ENCODE data around the gene DCXR. TPM values are rescaled to one million over a fixed set of nuclear protein-coding genes. Genes with fewer than 3 reads are reported as not detected.
"Not testable (repeated sequence)": the region's sequence is repeated elsewhere in the genome, so short reads cannot be mapped to it uniquely, and the experiment has no call there.

The DCXR gene
- total RNA-seq, 1 donor from 2014 or later = 19.4 TPM

- DNase-seq (ENCODE audit: low read depth) = no peak
Measured at GRCh38 chr17:82039695-82040299, 2.3 kb upstream of the DCXR start.

GRCh38 chr17:82038796-82039409 is 1.4 kb upstream of the DCXR start:
- DNase-seq (ENCODE audit: low read depth) = not testable (repeated sequence)

- DNase-seq (ENCODE audit: low read depth) = no peak
Measured at GRCh38 chr17:82037889-82038195, 345 bp upstream of the DCXR start.

GRCh38 chr17:82036634-82037091 is 834 bp downstream of the DCXR start:
- no peak for DNase-seq (ENCODE audit: low read depth)

GRCh38 chr17:82035956-82036633 is 1.4 kb downstream of the DCXR start:
- DNase-seq (ENCODE audit: low read depth) = no peak

- no peak for DNase-seq (ENCODE audit: low read depth)
Measured at GRCh38 chr17:82035488-82035887, 2.0 kb downstream of the DCXR start.

- no peak for DNase-seq (ENCODE audit: low read depth)
Measured at GRCh38 chr17:82034371-82035011, 3.0 kb downstream of the DCXR start.

GRCh38 chr17:82033359-82034085 is 4.0 kb downstream of the DCXR start:
- no peak for DNase-seq (ENCODE audit: low read depth)

- no peak for DNase-seq (ENCODE audit: low read depth)
Measured at GRCh38 chr17:82031885-82032627, 5.4 kb downstream of the DCXR start.

- DNase-seq (ENCODE audit: low read depth) = no peak
Measured at GRCh38 chr17:82031303-82031884, 6.1 kb downstream of the DCXR start, which contains the start of gene RAC3. TSS of gene RAC3 (plus strand) at chr17:82031678. CDS start at chr17:82031762, 84 bp downstream.

- DNase-seq (ENCODE audit: low read depth) = peak; percentile 57
Measured at GRCh38 chr17:82030470-82031302, 6.8 kb downstream of the DCXR start.

- no peak for DNase-seq (ENCODE audit: low read depth)
Measured at GRCh38 chr17:82029990-82030469, 7.5 kb downstream of the DCXR start.

GRCh38 chr17:82029391-82029790 is 8.1 kb downstream of the DCXR start:
- DNase-seq (ENCODE audit: low read depth) = no peak

- DNase-seq (ENCODE audit: low read depth) = no peak
Measured at GRCh38 chr17:82028966-82029365, 8.5 kb downstream of the DCXR start.

GRCh38 chr17:82028246-82028645 is 9.3 kb downstream of the DCXR start:
- no peak for DNase-seq (ENCODE audit: low read depth)

- DNase-seq (ENCODE audit: low read depth) = no peak
Measured at GRCh38 chr17:82025401-82026107, 11.9 kb downstream of the DCXR start.

- DNase-seq (ENCODE audit: low read depth) = no peak
Measured at GRCh38 chr17:82024859-82025258, 12.6 kb downstream of the DCXR start.

GRCh38 chr17:82023447-82024241 is 13.9 kb downstream of the DCXR start:
- DNase-seq (ENCODE audit: low read depth) = no peak

Data from renal cortical epithelial cell (primary cell).